Measurements from ENCODE around the gene FOXP1. TPM values are rescaled to one million over a fixed set of nuclear protein-coding genes. Genes with fewer than 3 reads are reported as not detected.
A peak's percentile ranks its signal among the peaks of the same experiment; 100 is the strongest.

FOXP1 gene
- total RNA-seq, 1 donor from 2014 or later: 41.2 TPM

GRCh38 chr3:71253169-71253568 lies 330.4 kb downstream of the FOXP1 start:
- TF ChIP-seq CTCF (IDR thresholded peaks at IDR 0.05; ENCODE audit: borderline replicate concordance): no peak
- H3K4me1 ChIP-seq: peaks cover 42% of the 10 kb centered on the region
- no peaks in the 10 kb centered on the region for H3K36me3 ChIP-seq
- H3K27me3 ChIP-seq (ENCODE audit: low read depth): no peaks in the 10 kb centered on the region
- intact Hi-C loops (cut with micrococcal nuclease): no loop called here
- H3K9me3 ChIP-seq (replicated peaks): no peaks in the 10 kb centered on the region
- H3K27ac ChIP-seq (replicated peaks): peak overlapping the region; percentile 81
- no peak for DNase-seq
- no peak overlapping the region for H3K4me3 ChIP-seq

- H3K4me1 ChIP-seq: peaks cover 49% of the 10 kb centered on the region
- no peaks in the 10 kb centered on the region for H3K9me3 ChIP-seq (replicated peaks)
- peak overlapping the region; percentile 81 for H3K27ac ChIP-seq (replicated peaks)
- no peak for TF ChIP-seq CTCF (IDR thresholded peaks at IDR 0.05; ENCODE audit: borderline replicate concordance)
- intact Hi-C loops (cut with micrococcal nuclease): no loop called here
- no peak for DNase-seq
- no peak overlapping the region for H3K4me3 ChIP-seq
- H3K36me3 ChIP-seq: no peaks in the 10 kb centered on the region
- no peaks in the 10 kb centered on the region for H3K27me3 ChIP-seq (ENCODE audit: low read depth)
These were observed 331.1 kb downstream of the FOXP1 start for GRCh38 chr3:71252466-71252865.

GRCh38 chr3:71251156-71251775 lies 332.3 kb downstream of the FOXP1 start:
- intact Hi-C loops (cut with micrococcal nuclease): no loop called here
- no peaks in the 10 kb centered on the region for H3K9me3 ChIP-seq (replicated peaks)
- H3K36me3 ChIP-seq: no peaks in the 10 kb centered on the region
- no peak for DNase-seq
- peaks cover 61% of the 10 kb centered on the region for H3K4me1 ChIP-seq
- TF ChIP-seq CTCF (IDR thresholded peaks at IDR 0.05; ENCODE audit: borderline replicate concordance): no peak
- H3K27ac ChIP-seq (replicated peaks): no peak overlapping the region
- H3K27me3 ChIP-seq (ENCODE audit: low read depth): no peaks in the 10 kb centered on the region
- no peak overlapping the region for H3K4me3 ChIP-seq

- Histone ChIP-seq H3K36me3 (no peaks in the 10 kb centered on the region), H3K27ac (replicated peaks) (peak overlapping the region; percentile 78), H3K27me3 (ENCODE audit: low read depth) (no peaks in the 10 kb centered on the region), H3K9me3 (replicated peaks) (no peaks in the 10 kb centered on the region), H3K4me3 (no peak overlapping the region), H3K4me1 (peaks cover 73% of the 10 kb centered on the region)
- intact Hi-C loops (cut with micrococcal nuclease): no loop called here
- DNase-seq: no peak
- no peak for TF ChIP-seq CTCF (IDR thresholded peaks at IDR 0.05; ENCODE audit: borderline replicate concordance)
These were observed 333.5 kb downstream of the FOXP1 start for GRCh38 chr3:71250026-71250425.

- intact Hi-C loops (cut with micrococcal nuclease): no loop called here
These were observed 335.6 kb downstream of the FOXP1 start for GRCh38 chr3:71247958-71248335.

More at GRCh38 chr3:71247958-71248335, 335.6 kb downstream of the FOXP1 start:
- Histone ChIP-seq H3K9me3 (replicated peaks) (no peaks in the 10 kb centered on the region), H3K36me3 (no peaks in the 10 kb centered on the region), H3K4me1 (peaks cover 68% of the 10 kb centered on the region), H3K27ac (replicated peaks) (peak overlapping the region; percentile 78), H3K27me3 (ENCODE audit: low read depth) (no peaks in the 10 kb centered on the region), H3K4me3 (no peak overlapping the region)
- DNase-seq: no peak
- no peak for TF ChIP-seq CTCF (IDR thresholded peaks at IDR 0.05; ENCODE audit: borderline replicate concordance)
